ENCODE data around the gene PRSS48.
"Not testable (repeated sequence)": the region's sequence is repeated elsewhere in the genome, so short reads cannot be mapped to it uniquely, and the experiment has no call there.

PRSS48 gene

GRCh38 chr4:151319490-151319889 is 42.5 kb downstream of the PRSS48 start:
- DNase-seq, result no peak

DNA sequence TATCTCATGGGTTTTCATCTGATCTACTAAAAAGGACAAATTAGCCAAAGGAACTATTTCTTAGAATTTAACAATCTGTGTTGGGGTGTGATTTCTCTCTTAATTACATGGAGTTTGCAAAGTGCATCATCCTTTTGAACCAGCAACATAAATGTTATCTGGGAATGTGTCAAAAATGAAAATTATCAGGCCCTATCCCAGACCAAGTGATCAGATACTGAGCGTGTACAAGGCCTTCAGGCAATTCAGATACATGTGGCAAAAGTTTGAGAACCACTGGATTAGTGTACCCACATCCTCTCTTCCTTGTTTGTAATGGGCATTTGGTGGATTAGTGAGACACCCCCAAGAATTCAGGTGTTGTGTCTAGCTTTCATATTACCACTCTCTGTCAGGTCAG is 44.6 kb downstream of the PRSS48 start:
- DNase-seq, result no peak

DNA sequence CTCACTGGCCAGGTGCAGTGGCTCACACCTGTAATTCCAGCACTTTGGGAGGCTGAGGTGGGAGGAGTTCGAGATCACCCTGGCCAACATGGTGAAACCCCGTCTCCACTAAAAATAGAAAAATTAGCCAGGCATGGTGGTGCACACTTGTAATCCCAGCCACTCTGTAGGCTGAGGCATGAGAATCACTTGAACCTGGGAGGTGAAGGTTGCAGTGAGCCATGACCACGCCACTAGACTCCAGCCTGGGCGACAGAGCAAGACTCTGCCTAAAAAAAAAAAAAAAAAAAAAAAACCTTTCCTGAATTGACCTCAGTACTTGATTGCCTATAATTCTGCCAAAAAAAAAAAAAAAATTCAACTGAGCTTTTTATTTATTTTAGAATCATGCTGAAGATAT is 45.2 kb downstream of the PRSS48 start:
- DNase-seq, result not testable (repeated sequence)

- DNase-seq, result no peak
Observed at GRCh38 chr4:151322570-151322969, 45.6 kb downstream of the PRSS48 start.

DNA sequence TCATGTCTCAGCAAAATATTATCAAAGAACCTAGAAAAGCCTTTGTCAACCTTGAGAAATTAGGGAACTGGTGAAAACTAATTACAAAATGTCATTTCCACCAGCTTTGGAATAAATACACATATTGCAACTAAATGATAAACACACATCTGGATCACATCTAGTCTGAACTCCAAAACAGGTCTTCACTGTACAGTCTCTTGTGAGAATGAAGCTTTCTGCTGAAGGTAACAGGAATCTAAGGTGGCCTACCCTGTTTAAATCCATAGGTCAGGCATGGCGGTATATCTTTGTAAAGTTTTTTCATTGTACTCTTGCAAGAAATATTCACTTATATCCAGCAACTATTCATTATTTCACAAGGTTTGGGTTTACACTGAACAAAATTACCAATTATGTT is 46.7 kb downstream of the PRSS48 start:
- no peak for DNase-seq

DNA sequence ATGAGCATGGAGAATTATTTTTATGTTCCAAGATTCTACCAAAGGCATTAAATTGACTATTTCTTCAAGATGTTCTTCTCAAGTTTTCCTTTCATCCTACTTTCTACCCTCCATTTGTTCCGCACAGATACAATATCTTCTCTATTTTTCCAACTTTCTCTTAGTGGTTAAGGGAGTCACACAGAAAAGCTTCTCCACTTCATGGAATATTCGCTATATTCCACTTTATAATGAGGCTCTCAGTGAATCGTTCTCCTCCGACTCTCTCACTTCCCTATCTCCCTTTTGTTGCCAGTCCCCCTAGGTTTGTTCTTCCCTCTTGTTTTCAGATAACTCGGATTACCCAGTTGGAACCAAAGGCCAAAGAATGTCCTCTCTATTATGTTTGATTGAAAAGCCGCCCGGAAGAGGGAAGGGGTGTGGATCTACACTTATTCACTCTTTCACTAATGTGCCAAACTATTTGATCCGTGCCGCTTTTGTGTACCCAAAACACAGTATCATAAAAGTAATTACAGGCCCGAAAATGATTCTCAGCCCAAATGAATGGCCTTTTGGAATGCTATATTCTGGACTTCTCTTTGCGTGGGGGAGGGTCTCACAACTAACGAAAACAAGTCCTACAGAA is 47.3 kb downstream of the PRSS48 start:
- DNase-seq, result no peak

GRCh38 chr4:151324752-151325110 is 47.8 kb downstream of the PRSS48 start:
- no peak for DNase-seq

- no peak for DNase-seq
Observed at GRCh38 chr4:151325111-151325948, 48.4 kb downstream of the PRSS48 start, which contains the start of gene SH3D19. Gene SH3D19 (minus strand): TSS chr4:151325605. CDS start chr4:151325352, 253 bp downstream.

DNA sequence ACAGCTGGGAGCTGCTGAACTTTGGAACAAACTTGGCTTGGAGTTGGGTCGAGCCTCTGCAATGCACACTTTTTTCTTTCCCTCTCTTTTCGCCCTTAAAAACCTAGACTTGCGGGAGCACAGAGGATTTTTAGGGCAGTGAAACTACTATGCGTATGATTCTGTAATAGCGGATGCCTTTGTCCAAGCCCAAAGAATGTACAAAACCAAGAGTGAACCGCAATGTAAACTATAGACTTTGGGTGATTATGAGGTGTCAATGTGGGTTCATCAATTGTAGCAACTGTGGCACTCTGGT is 48.9 kb downstream of the PRSS48 start:
- DNase-seq, result no peak

- DNase-seq, result no peak
Observed at GRCh38 chr4:151329217-151330007, 52.5 kb downstream of the PRSS48 start.

GRCh38 chr4:151331276-151332042 is 54.5 kb downstream of the PRSS48 start:
- no peak for DNase-seq

GRCh38 chr4:151339467-151339866 is 62.5 kb downstream of the PRSS48 start:
- no peak for DNase-seq

DNA sequence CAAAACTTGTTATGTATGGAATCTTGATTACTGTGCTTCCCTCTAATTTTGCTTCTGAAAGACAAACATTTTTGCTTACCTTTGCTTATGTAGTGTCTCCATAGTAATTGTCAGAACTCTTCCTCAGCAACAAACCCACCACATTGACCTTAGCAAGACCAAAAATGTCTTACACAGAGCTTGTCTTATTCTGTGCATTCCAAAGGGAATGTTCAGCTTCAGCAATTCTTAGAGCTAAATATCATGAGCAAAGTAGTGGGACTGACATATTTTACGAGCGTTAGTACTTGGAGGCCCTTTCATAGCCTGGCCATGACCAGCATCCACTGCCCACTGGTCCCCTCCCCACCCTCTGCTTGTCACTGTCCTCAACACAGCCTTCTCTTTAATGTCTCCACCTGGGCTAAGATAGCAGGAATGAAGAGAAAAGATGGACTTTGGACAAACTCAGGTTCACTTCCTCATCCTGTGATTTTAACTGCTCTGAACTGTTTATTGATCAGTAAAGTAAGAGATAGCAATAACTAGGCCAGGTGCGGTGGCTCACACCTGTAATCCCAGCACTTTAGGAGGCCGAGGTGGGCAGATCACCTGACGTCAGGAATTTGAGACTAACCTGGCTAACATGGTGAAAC is 63.9 kb downstream of the PRSS48 start:
- no peak for DNase-seq

All from NK-92 treated with Interleukin-12 subunit alpha and Interleukin-12 subunit beta, amount 100 ng/mL, for 24 hours (cell line).